OCI-LY7 (cell line): Measurements from ENCODE around the gene CCDC81.
"Not testable (repeated sequence)": the region's sequence is repeated elsewhere in the genome, so short reads cannot be mapped to it uniquely, and the experiment has no call there.

Source experiments
- EZH2phosphoT487 ChIP-seq: fragments of 200-600 bp; sonication (generic); IDR thresholded peaks from 2 replicates; pipeline ENCODE4 v1.6.1; 2018; ENCODE audit warnings: low read depth, borderline replicate concordance, mild to moderate bottlenecking, mixed run types, antibody characterized with exemption, low read length, moderate library complexity, mixed read lengths
- TF ChIP-seq, protein P1 (sequence below): fragments of 200-600 bp; sonication (generic); conservative IDR thresholded peaks from 2 replicates; pipeline ENCODE4 v1.5.1; 2014; ENCODE audit warnings: mild to moderate bottlenecking, antibody characterized with exemption, low read length, moderate library complexity, mixed read lengths

GRCh38 chr11:86423488-86423887 is 48.8 kb downstream of the CCDC81 start:
- TF ChIP-seq EZH2phosphoT487, result not testable (repeated sequence)
- TF ChIP-seq, protein P1, sequence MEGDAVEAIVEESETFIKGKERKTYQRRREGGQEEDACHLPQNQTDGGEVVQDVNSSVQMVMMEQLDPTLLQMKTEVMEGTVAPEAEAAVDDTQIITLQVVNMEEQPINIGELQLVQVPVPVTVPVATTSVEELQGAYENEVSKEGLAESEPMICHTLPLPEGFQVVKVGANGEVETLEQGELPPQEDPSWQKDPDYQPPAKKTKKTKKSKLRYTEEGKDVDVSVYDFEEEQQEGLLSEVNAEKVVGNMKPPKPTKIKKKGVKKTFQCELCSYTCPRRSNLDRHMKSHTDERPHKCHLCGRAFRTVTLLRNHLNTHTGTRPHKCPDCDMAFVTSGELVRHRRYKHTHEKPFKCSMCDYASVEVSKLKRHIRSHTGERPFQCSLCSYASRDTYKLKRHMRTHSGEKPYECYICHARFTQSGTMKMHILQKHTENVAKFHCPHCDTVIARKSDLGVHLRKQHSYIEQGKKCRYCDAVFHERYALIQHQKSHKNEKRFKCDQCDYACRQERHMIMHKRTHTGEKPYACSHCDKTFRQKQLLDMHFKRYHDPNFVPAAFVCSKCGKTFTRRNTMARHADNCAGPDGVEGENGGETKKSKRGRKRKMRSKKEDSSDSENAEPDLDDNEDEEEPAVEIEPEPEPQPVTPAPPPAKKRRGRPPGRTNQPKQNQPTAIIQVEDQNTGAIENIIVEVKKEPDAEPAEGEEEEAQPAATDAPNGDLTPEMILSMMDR, result not testable (repeated sequence)
